OCI-LY1 (cell line): Measurements from ENCODE around the gene PHC1.

Experiments used
- H2AFZ ChIP-seq: fragments of 200-600 bp; sonication (generic), shearing (Covaris generic); 2 replicates; pipeline ENCODE4 v1.6.0; 2014; ENCODE audit warnings: antibody characterized with exemption, mild to moderate bottlenecking, low read length
- H3F3A ChIP-seq: fragments of 200-600 bp; sonication (generic), shearing (Covaris generic); 2 replicates; pipeline ENCODE4 v1.6.0; 2014; ENCODE audit warnings: mild to moderate bottlenecking, antibody characterized with exemption, low read length, moderate library complexity; ENCODE audit not compliant: insufficient read depth
- H3K27ac ChIP-seq: fragments of 200-600 bp; sonication (generic); 2 replicates; pipeline ENCODE4 v1.5.1; 2014; ENCODE audit warnings: low read length, mixed run types, mild to moderate bottlenecking, low read depth; ENCODE audit not compliant: poor library complexity, severe bottlenecking
- H3K27me3 ChIP-seq: fragments of 200-600 bp; sonication (generic); 2 replicates; pipeline ENCODE4 v1.6.0; 2014; ENCODE audit warnings: antibody characterized with exemption, mild to moderate bottlenecking, low read length, moderate library complexity; ENCODE audit not compliant: insufficient read depth
- H3K36me3 ChIP-seq: fragments of 200-600 bp; sonication (generic); 2 replicates; pipeline ENCODE4 v1.6.1; 2014; ENCODE audit warnings: mild to moderate bottlenecking, antibody characterized with exemption, low read length, moderate library complexity, mixed read lengths; ENCODE audit not compliant: insufficient read depth
- H3K4me1 ChIP-seq: fragments of 200-600 bp; sonication (generic); 2 replicates; pipeline ENCODE4 v1.5.1; 2014; ENCODE audit warnings: mild to moderate bottlenecking, low read length, moderate library complexity; ENCODE audit not compliant: insufficient read depth, severe bottlenecking
- H3K4me2 ChIP-seq: fragments of 200-600 bp; sonication (generic), shearing (Covaris generic); 2 replicates; pipeline ENCODE4 v1.6.1; 2014; ENCODE audit warnings: low read length
- H3K4me3 ChIP-seq: fragments of 200-600 bp; sonication (generic); 2 replicates; pipeline ENCODE4 v1.5.1; 2014; ENCODE audit warnings: low read length, low read depth, mild to moderate bottlenecking, mixed read lengths; ENCODE audit not compliant: poor library complexity, severe bottlenecking
- H3K79me2 ChIP-seq: fragments of 200-600 bp; shearing (Covaris generic); 2 replicates; pipeline ENCODE4 v1.6.1; 2016; ENCODE audit warnings: mixed run types, low read length, mixed read lengths; ENCODE audit not compliant: insufficient read depth
- H3K9ac ChIP-seq: fragments of 200-600 bp; sonication (generic), shearing (Covaris generic); 2 replicates; pipeline ENCODE4 v1.6.1; 2014; ENCODE audit warnings: mild to moderate bottlenecking, low read length, mixed read lengths
- H3K9me2 ChIP-seq: fragments of 200-600 bp; sonication (generic), shearing (Covaris generic); 2 replicates; pipeline ENCODE4 v1.6.1; 2014; ENCODE audit warnings: low read depth, mild to moderate bottlenecking, low read length, mixed read lengths
- H3K9me3 ChIP-seq: fragments of 200-600 bp; shearing (Covaris generic); 2 replicates; pipeline ENCODE4 v1.6.1; 2014; ENCODE audit warnings: low read length, mixed read lengths
- H4K20me1 ChIP-seq: fragments of 200-600 bp; sonication (generic), shearing (Covaris generic); 2 replicates; pipeline ENCODE4 v1.6.0; 2016; ENCODE audit warnings: mild to moderate bottlenecking, low read length; ENCODE audit not compliant: insufficient read depth
- EZH2 ChIP-seq: fragments of 200-600 bp; sonication (generic), shearing (Covaris generic); IDR thresholded peaks from 2 replicates; pipeline ENCODE4 v1.8.0; 2017; ENCODE audit warnings: borderline replicate concordance, mixed run types, mild to moderate bottlenecking, antibody characterized with exemption, low read length, moderate library complexity, mixed read lengths
- TF ChIP-seq, protein P1 (sequence below): fragments of 200-600 bp; sonication (generic), shearing (Covaris generic); IDR thresholded peaks from 2 replicates; pipeline ENCODE4 v1.5.1; 2017; ENCODE audit warnings: mild to moderate bottlenecking, antibody characterized with exemption, low read length, moderate library complexity, mixed read lengths

Gene PHC1

DNA sequence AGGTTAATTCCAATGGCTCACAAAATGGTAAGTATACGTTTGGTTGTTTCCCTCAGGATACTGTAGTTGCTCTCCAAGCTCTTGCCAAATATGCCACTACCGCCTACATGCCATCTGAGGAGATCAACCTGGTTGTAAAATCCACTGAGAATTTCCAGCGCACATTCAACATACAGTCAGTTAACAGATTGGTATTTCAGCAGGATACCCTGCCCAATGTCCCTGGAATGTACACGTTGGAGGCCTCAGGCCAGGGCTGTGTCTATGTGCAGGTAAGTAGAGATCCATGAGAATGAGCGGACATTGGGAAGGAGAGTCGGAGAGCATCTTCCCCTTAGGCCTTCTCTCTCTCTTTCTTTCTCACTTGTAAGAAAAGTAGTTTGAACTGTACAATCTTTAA, 46.5 kb upstream of the PHC1 start:
- Histone ChIP-seq H4K20me1 (no peaks in the 10 kb centered on the region), H3K79me2 (no peaks in the 10 kb centered on the region), H3F3A (no peaks in the 10 kb centered on the region), H3K9me2 (no peaks in the 10 kb centered on the region), H3K4me1 (no peaks in the 10 kb centered on the region), H3K36me3 (no peaks in the 10 kb centered on the region), H3K27me3 (no peaks in the 10 kb centered on the region), H3K4me2 (no peak overlapping the region), H3K4me3 (no peak overlapping the region), H2AFZ (no peak overlapping the region), H3K9me3 (no peaks in the 10 kb centered on the region), H3K27ac (no peak overlapping the region), H3K9ac (no peak overlapping the region)
- TF ChIP-seq EZH2: no peak
- TF ChIP-seq, protein P1, sequence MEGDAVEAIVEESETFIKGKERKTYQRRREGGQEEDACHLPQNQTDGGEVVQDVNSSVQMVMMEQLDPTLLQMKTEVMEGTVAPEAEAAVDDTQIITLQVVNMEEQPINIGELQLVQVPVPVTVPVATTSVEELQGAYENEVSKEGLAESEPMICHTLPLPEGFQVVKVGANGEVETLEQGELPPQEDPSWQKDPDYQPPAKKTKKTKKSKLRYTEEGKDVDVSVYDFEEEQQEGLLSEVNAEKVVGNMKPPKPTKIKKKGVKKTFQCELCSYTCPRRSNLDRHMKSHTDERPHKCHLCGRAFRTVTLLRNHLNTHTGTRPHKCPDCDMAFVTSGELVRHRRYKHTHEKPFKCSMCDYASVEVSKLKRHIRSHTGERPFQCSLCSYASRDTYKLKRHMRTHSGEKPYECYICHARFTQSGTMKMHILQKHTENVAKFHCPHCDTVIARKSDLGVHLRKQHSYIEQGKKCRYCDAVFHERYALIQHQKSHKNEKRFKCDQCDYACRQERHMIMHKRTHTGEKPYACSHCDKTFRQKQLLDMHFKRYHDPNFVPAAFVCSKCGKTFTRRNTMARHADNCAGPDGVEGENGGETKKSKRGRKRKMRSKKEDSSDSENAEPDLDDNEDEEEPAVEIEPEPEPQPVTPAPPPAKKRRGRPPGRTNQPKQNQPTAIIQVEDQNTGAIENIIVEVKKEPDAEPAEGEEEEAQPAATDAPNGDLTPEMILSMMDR: no peak

DNA sequence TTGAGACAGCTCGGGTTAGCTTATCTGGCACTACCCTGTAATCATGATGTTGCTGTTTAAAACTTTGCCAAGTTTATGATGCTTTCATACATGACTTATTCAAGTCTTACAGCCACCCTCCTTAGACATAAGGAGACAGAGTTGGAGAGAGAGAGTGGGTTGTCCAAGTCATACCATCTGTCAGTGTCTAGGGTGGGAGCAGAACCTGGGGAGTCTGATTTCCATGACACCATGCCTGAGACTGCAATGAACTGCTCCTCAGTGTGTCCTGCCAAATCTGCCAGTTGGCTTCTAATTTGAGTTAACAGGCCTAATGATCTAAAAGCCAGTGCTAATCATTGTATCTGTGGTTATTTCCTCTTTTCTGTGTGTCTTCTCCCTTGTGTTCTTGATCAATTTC, 43.7 kb upstream of the PHC1 start:
- Histone ChIP-seq H3K4me1 (no peaks in the 10 kb centered on the region), H3K27ac (no peak overlapping the region), H4K20me1 (no peaks in the 10 kb centered on the region), H3F3A (no peaks in the 10 kb centered on the region), H3K4me3 (no peak overlapping the region), H2AFZ (no peak overlapping the region), H3K36me3 (no peaks in the 10 kb centered on the region), H3K4me2 (no peak overlapping the region), H3K27me3 (no peaks in the 10 kb centered on the region), H3K9me2 (no peaks in the 10 kb centered on the region), H3K9me3 (no peaks in the 10 kb centered on the region), H3K9ac (no peak overlapping the region), H3K79me2 (no peaks in the 10 kb centered on the region)
- no peak for TF ChIP-seq EZH2
- TF ChIP-seq, protein P1: no peak

DNA sequence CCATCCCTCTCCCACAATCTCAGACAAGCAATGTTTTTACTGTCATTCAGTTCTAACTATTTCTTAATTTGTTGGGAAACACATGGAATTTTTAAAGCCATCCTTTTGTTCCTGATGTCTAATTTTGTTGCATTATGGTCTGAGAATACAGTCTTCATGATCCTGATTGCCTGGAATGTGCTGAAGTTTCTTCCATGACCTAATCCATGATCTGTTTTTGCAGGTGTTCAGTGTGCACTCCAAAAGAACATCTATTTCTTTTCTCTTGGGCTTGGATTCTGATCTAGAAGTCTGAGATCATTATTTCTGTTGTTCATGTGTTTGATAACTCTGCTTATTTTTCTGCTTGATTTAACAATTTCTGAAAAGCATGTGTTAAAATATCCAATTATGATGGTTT, 43.2 kb upstream of the PHC1 start:
- H3K9me3 ChIP-seq: no peaks in the 10 kb centered on the region
- H3K27ac ChIP-seq: no peak overlapping the region
- H3K4me1 ChIP-seq: no peaks in the 10 kb centered on the region
- no peak overlapping the region for H2AFZ ChIP-seq
- H3F3A ChIP-seq: no peaks in the 10 kb centered on the region
- H3K9ac ChIP-seq: no peak overlapping the region
- H3K79me2 ChIP-seq: no peaks in the 10 kb centered on the region
- no peak overlapping the region for H3K4me3 ChIP-seq
- H3K9me2 ChIP-seq: no peaks in the 10 kb centered on the region
- no peak for TF ChIP-seq EZH2
- TF ChIP-seq, protein P1: no peak
- H4K20me1 ChIP-seq: no peaks in the 10 kb centered on the region
- no peaks in the 10 kb centered on the region for H3K27me3 ChIP-seq
- no peak overlapping the region for H3K4me2 ChIP-seq
- H3K36me3 ChIP-seq: no peaks in the 10 kb centered on the region
